H1 (cell line): ENCODE data around the gene CANT1. TPM values are rescaled to one million over a fixed set of nuclear protein-coding genes. Genes with fewer than 3 reads are reported as not detected.

ENCODE experiments used
- CTCF ChIA-PET: fragments of 300-600 bp; sonication (Branson Sonifier 250); formaldehyde crosslinking; loops from one replicate; lab custom pipeline; 2021; ENCODE audit not compliant: partially characterized antibody; lab: Charles Lee
- POLR2A ChIA-PET: fragments of 300-600 bp; sonication (Branson Sonifier 250); formaldehyde crosslinking; loops from one replicate; lab custom pipeline; 2021; ENCODE audit warnings: inconsistent platforms; ENCODE audit not compliant: partially characterized antibody; lab: Charles Lee
- DNase-seq, 2 experiments: peaks; one replicate each; pipeline versions ENCODE4 v3.0.0 to v3.0.0-alpha.2; 2010 to 2022; ENCODE audit warnings: low spot score in 2 of 2, low read depth in 1 of 2, mixed read lengths in 1 of 2
- FAIRE-seq: peaks from 2 replicates; lab custom pipeline; 2011; peaks lifted over from hg19 to GRCh38; lab: Jason Lieb, UNC
- H2AFZ ChIP-seq: 2 replicates; pipeline ENCODE4 v1.8.1; 2012; ENCODE audit warnings: low read length, inconsistent platforms
- H2AK5ac ChIP-seq: 2 replicates; pipeline ENCODE4 v1.6.1; 2013; ENCODE audit warnings: low read depth, low read length
- H2BK120ac ChIP-seq: replicated peaks from 2 replicates; pipeline ENCODE3; 2013; ENCODE audit warnings: low read depth, low read length, inconsistent platforms
- H2BK12ac ChIP-seq: 2 replicates; pipeline ENCODE4 v1.6.1; 2013; ENCODE audit warnings: low read depth, low read length
- H2BK15ac ChIP-seq: 2 replicates; pipeline ENCODE4 v1.6.1; 2013; ENCODE audit warnings: low read length
- H2BK20ac ChIP-seq: 2 replicates; pipeline ENCODE4 v1.6.1; 2013; ENCODE audit warnings: low read length
- H2BK5ac ChIP-seq: 2 replicates; pipeline ENCODE4 v1.6.1; 2013; ENCODE audit warnings: low read depth, low read length
- H3K14ac ChIP-seq: 2 replicates; pipeline ENCODE4 v1.6.1; 2013; ENCODE audit warnings: inconsistent platforms; ENCODE audit not compliant: insufficient read length
- H3K18ac ChIP-seq: 2 replicates; pipeline ENCODE4 v1.6.1; 2013; ENCODE audit warnings: low read length; ENCODE audit errors: extremely low read depth
- H3K23ac ChIP-seq: 2 replicates; pipeline ENCODE4 v1.6.1; 2013; ENCODE audit warnings: inconsistent platforms; ENCODE audit not compliant: insufficient read length
- H3K23me2 ChIP-seq: 2 replicates; pipeline ENCODE4 v1.6.1; 2013; ENCODE audit warnings: low read depth, low read length
- H3K27ac ChIP-seq: 2 replicates; pipeline ENCODE4 v1.6.1; 2011; ENCODE audit warnings: low read depth, low read length, inconsistent platforms
- H3K27me3 ChIP-seq, 4 experiments: replicated peaks in 1 of 4; 1 replicate in 1 of 4; 2 replicates in 3 of 4; pipeline versions ENCODE4 v1.6.1 to v1.8.1; 2011 to 2013; ENCODE audit warnings: low read length in 3 of 4, mild to moderate bottlenecking in 3 of 4, inconsistent platforms in 2 of 4, mixed read lengths in 2 of 4, moderate library complexity in 1 of 4; ENCODE audit not compliant: control insufficient read depth in 3 of 4, insufficient read depth in 3 of 4; ENCODE audit errors: extremely low read depth in 1 of 4
- H3K36me3 ChIP-seq, 4 experiments: 2 replicates each; pipeline versions ENCODE4 v1.6.1 to v1.8.1; 2011 to 2013; ENCODE audit warnings: mild to moderate bottlenecking in 4 of 4, low read length in 3 of 4, moderate library complexity in 2 of 4, control low read depth in 1 of 4, inconsistent platforms in 1 of 4; ENCODE audit not compliant: insufficient read depth in 4 of 4, control insufficient read depth in 2 of 4
- H3K4ac ChIP-seq: replicated peaks from 2 replicates; pipeline ENCODE3; 2013; ENCODE audit warnings: low read length, low read depth, mixed read lengths, inconsistent platforms; ENCODE audit not compliant: insufficient read length
- H3K4me1 ChIP-seq, 4 experiments: replicated peaks in 1 of 4; 1 replicate in 1 of 4; 2 replicates in 3 of 4; pipeline versions ENCODE4 v1.6.1 to v1.8.1; 2011 to 2013; ENCODE audit warnings: low read length in 3 of 4, inconsistent platforms in 2 of 4, mixed read lengths in 1 of 4; ENCODE audit not compliant: insufficient read depth in 4 of 4, control insufficient read depth in 3 of 4
- H3K4me2 ChIP-seq, 2 experiments: 2 replicates each; pipeline versions ENCODE4 v1.6.1 to v1.8.1; 2011 to 2013; ENCODE audit warnings: low read depth in 2 of 2, low read length in 2 of 2, control low read depth in 1 of 2, inconsistent platforms in 1 of 2, mild to moderate bottlenecking in 1 of 2; ENCODE audit not compliant: insufficient read depth in 1 of 2
- H3K4me3 ChIP-seq, 4 experiments: fragments of 200-600, 300-600 bp in 1 of 4; sonication (generic), shearing (Covaris generic), sonication (Bioruptor Twin) in 1 of 4; 2 replicates each; pipeline versions ENCODE4 v1.5.1 to v1.8.1; 2011 to 2016; ENCODE audit warnings: low read length in 4 of 4, low read depth in 3 of 4, control low read depth in 2 of 4, inconsistent platforms in 2 of 4, mild to moderate bottlenecking in 2 of 4, mixed read lengths in 1 of 4, moderate library complexity in 1 of 4; ENCODE audit not compliant: insufficient read depth in 2 of 4; ENCODE audit errors: extremely low read depth in 1 of 4
- H3K56ac ChIP-seq: replicated peaks from 2 replicates; pipeline ENCODE3; 2013; ENCODE audit warnings: low read depth, mild to moderate bottlenecking, mixed read lengths, low read length, inconsistent platforms; ENCODE audit not compliant: insufficient read length
- H3K79me1 ChIP-seq: 2 replicates; pipeline ENCODE4 v1.6.1; 2013; ENCODE audit warnings: low read depth, low read length, control low read depth
- H3K79me2 ChIP-seq, 2 experiments: 2 replicates each; pipeline versions ENCODE4 v1.6.1 to v1.8.1; 2012 to 2013; ENCODE audit warnings: low read length in 2 of 2, mild to moderate bottlenecking in 2 of 2, inconsistent platforms in 1 of 2; ENCODE audit not compliant: insufficient read depth in 2 of 2, control insufficient read depth in 1 of 2
- H3K9ac ChIP-seq, 4 experiments: replicated peaks in 1 of 4; 1 replicate in 1 of 4; 2 replicates in 3 of 4; pipeline versions ENCODE4 v1.6.1 to v1.8.1; 2011 to 2013; ENCODE audit warnings: low read depth in 3 of 4, low read length in 3 of 4, control low read depth in 2 of 4, mild to moderate bottlenecking in 2 of 4, moderate library complexity in 2 of 4, inconsistent platforms in 1 of 4; ENCODE audit errors: extremely low read depth in 1 of 4
- H3K9me3 ChIP-seq, 2 experiments: 2 replicates each; pipeline versions ENCODE4 v1.6.1 to v1.8.1; 2012 to 2013; ENCODE audit warnings: mild to moderate bottlenecking in 2 of 2, moderate library complexity in 2 of 2, control low read depth in 1 of 2, inconsistent platforms in 1 of 2, low read depth in 1 of 2, low read length in 1 of 2, mixed read lengths in 1 of 2; ENCODE audit not compliant: insufficient read depth in 2 of 2
- H4K20me1 ChIP-seq, 2 experiments: replicated peaks in 1 of 2; 2 replicates each; pipeline versions ENCODE3 to v1.8.1; 2011 to 2013; ENCODE audit warnings: inconsistent platforms in 2 of 2, low read length in 2 of 2, mild to moderate bottlenecking in 1 of 2; ENCODE audit not compliant: insufficient read depth in 2 of 2, control insufficient read depth in 1 of 2
- H4K5ac ChIP-seq: 2 replicates; pipeline ENCODE4 v1.6.1; 2013; ENCODE audit warnings: low read length, low read depth, mixed read lengths, inconsistent platforms; ENCODE audit not compliant: insufficient read length
- H4K8ac ChIP-seq: 2 replicates; pipeline ENCODE4 v1.8.0; 2013; ENCODE audit warnings: mild to moderate bottlenecking, moderate library complexity, low read length, inconsistent platforms; ENCODE audit not compliant: insufficient read depth; ENCODE audit errors: extremely low read depth
- H4K91ac ChIP-seq: replicated peaks from 2 replicates; pipeline ENCODE3; 2013; ENCODE audit warnings: low read length, mixed read lengths, inconsistent platforms; ENCODE audit not compliant: insufficient read length
- BCL11A ChIP-seq, 2 experiments: IDR thresholded peaks; one replicate each; pipeline ENCODE4 v1.6.1; 2011; ENCODE audit warnings: low read depth in 2 of 2, low read length in 2 of 2, mild to moderate bottlenecking in 2 of 2
- GTF2F1 ChIP-seq: IDR thresholded peaks from 2 replicates; pipeline ENCODE4 v1.6.1; 2012; ENCODE audit warnings: low read depth, low read length, improper control_type of control experiment, borderline replicate concordance
- KDM4A ChIP-seq: IDR thresholded peaks from one replicate; pipeline ENCODE4 v1.7.1; 2012; ENCODE audit warnings: low read depth, mild to moderate bottlenecking, moderate library complexity, low read length, inconsistent platforms; ENCODE audit not compliant: severe bottlenecking
- NANOG ChIP-seq: IDR thresholded peaks from 2 replicates; pipeline ENCODE4 v1.6.1; 2011; ENCODE audit warnings: low read length, low read depth, mild to moderate bottlenecking, inconsistent platforms; ENCODE audit not compliant: insufficient read depth, poor library complexity, severe bottlenecking
- RFX5 ChIP-seq: IDR thresholded peaks from 2 replicates; pipeline ENCODE4 v1.6.1; 2011; ENCODE audit warnings: low read depth, low read length, improper control_type of control experiment, borderline replicate concordance
- RXRA ChIP-seq: IDR thresholded peaks from 2 replicates; pipeline ENCODE4 v1.6.1; 2011; ENCODE audit warnings: low read depth, mild to moderate bottlenecking, low read length, moderate library complexity; ENCODE audit not compliant: insufficient read depth
- SIX5 ChIP-seq: IDR thresholded peaks from 2 replicates; pipeline ENCODE4 v1.6.1; 2011; ENCODE audit warnings: mild to moderate bottlenecking, low read depth, low read length
- SUZ12 ChIP-seq: fragments of 200-600 bp; sonication (generic); IDR thresholded peaks from 2 replicates; pipeline ENCODE4 v1.6.1; 2012; ENCODE audit warnings: mild to moderate bottlenecking, inconsistent platforms, low read length, moderate library complexity, mixed read lengths
- WGBS, 2 experiments: shearing (Covaris generic) in 1 of 2; methylation state at CpG; one replicate each; pipeline versions ENCODE4 v1.1.6 to v1.1.7; 2013 to 2015; ENCODE audit warnings: low lambda C conversion rate in 2 of 2, mixed read lengths in 2 of 2, inconsistent platforms in 1 of 2, low coverage in 1 of 2, missing lambda C conversion rate in 1 of 2; ENCODE audit not compliant: insufficient replicate concordance in 2 of 2, insufficient coverage in 1 of 2, insufficient read length in 1 of 2; ENCODE audit errors: extremely low coverage in 1 of 2, missing lambda C conversion rate in 1 of 2; 5-methylcytosine and 5-hydroxymethylcytosine counted together
- polyA plus RNA-seq, 7 experiments: library from polyadenylated mRNA; depleted of rRNA in 3 of 7; stranded (reverse) in 5 of 7; unstranded in 2 of 7; fragments of >200 nt in 5 of 7; fragments of 200-250 nt in 2 of 7; gene quantifications; 1 replicate in 5 of 7; 2 replicates in 1 of 7; 4 replicates in 1 of 7; pipeline versions ENCODE4 v1.2.1 to v1.2.3, GENCODE V29; 2011 to 2013; ENCODE audit warnings: missing spikeins in 2 of 7, mixed read lengths in 2 of 7
- total RNA-seq: library from RNA; stranded (reverse); fragmentation: NEBNext Ultra II Directional; extraction: Animal tissue kit (Norgen Biotek cat#: 25700); gene quantifications from 2 replicates; pipeline ENCODE4 v1.2.1, GENCODE V29; 2021
- TF ChIP-seq, protein P1 (sequence below): IDR thresholded peaks from 2 replicates; pipeline ENCODE4 v1.6.1; 2012; ENCODE audit warnings: low read length, inconsistent platforms

The CANT1 gene
- total and polyA plus RNA-seq, 2 of the 8 experiments (the other 6 are each of a cell fraction or from before 2014, with no cell fraction given): 23.0 to 32.6 TPM

- POLR2A ChIA-PET: interaction anchor here (2.5 kb wide), 1 partner anchor 14 kb away, joined by 10 read pairs; no protein-coding TSS in a partner anchor
- no peak overlapping the region for H2BK120ac ChIP-seq
- CTCF ChIA-PET: interaction anchor here (0.9 to 4.2 kb wide), 9 partner anchors 9 to 124 kb away, joined by 3 to 19 read pairs (median 4); no protein-coding TSS in a partner anchor
- no peaks in the 10 kb centered on the region for H3K79me1 ChIP-seq
- FAIRE-seq (no peak), DNase-seq (no peak)
- H3K4ac ChIP-seq: no peak overlapping the region
- H4K91ac ChIP-seq: no peak overlapping the region
- H4K5ac ChIP-seq: no peak overlapping the region
- no peak overlapping the region for H3K4me3 ChIP-seq
- H3K56ac ChIP-seq: no peak overlapping the region
- H3K14ac ChIP-seq: no peak overlapping the region
- H3K18ac ChIP-seq: no peak overlapping the region
- no peak overlapping the region for H3K9ac ChIP-seq
- H2BK15ac ChIP-seq: no peak overlapping the region
- no peaks in the 10 kb centered on the region for H3K23me2 ChIP-seq
- no peak overlapping the region for H3K4me2 ChIP-seq
- H3K27me3 ChIP-seq: no peaks in the 10 kb centered on the region
- no peak overlapping the region for H2BK20ac ChIP-seq
- H3K36me3 ChIP-seq: no peaks in the 10 kb centered on the region; a peak in 1 of 8 replicates
- no peak overlapping the region for H2AK5ac ChIP-seq
- no peak overlapping the region for H2AFZ ChIP-seq
- WGBS, 2 experiments: 94% methylated on average over 22 of the region's 23 CpGs; no CpG with 5 or more reads in 1 of the 2 experiments
- peaks cover 0 to 3% of the 10 kb centered on the region in 2 experiments for H4K20me1 ChIP-seq
- H3K79me2 ChIP-seq: no peaks in the 10 kb centered on the region
- H3K9me3 ChIP-seq: no peaks in the 10 kb centered on the region
- no peak overlapping the region for H2BK12ac ChIP-seq
- no peak overlapping the region; the same call in 1 of the 2 replicates for H4K8ac ChIP-seq
- H3K23ac ChIP-seq: no peak overlapping the region
- H3K4me1 ChIP-seq: peaks cover 0 to 2% (median 0%) of the 10 kb centered on the region in 4 experiments; a peak in 2 of 7 replicates
- no peak overlapping the region for H3K27ac ChIP-seq
- no peak overlapping the region for H2BK5ac ChIP-seq
- no peak for TF ChIP-seq NANOG
- TF ChIP-seq, protein P1, sequence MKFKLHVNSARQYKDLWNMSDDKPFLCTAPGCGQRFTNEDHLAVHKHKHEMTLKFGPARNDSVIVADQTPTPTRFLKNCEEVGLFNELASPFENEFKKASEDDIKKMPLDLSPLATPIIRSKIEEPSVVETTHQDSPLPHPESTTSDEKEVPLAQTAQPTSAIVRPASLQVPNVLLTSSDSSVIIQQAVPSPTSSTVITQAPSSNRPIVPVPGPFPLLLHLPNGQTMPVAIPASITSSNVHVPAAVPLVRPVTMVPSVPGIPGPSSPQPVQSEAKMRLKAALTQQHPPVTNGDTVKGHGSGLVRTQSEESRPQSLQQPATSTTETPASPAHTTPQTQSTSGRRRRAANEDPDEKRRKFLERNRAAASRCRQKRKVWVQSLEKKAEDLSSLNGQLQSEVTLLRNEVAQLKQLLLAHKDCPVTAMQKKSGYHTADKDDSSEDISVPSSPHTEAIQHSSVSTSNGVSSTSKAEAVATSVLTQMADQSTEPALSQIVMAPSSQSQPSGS: no peak
- no peak for TF ChIP-seq RXRA
- no peak for TF ChIP-seq BCL11A (IDR thresholded peaks at IDR 0.05; ENCODE audit: low read depth in 2 of 2, low read length in 2 of 2)
- no peak for TF ChIP-seq SIX5
- no peak for TF ChIP-seq SUZ12
- TF ChIP-seq GTF2F1: no peak
- TF ChIP-seq RFX5: no peak
- no peak for TF ChIP-seq KDM4A
Measured at GRCh38 chr17:78966910-78967600, 42.5 kb downstream of the CANT1 start.
